ENCODE measurements around the gene ANLN.
"Not testable (repeated sequence)": the region's sequence is repeated elsewhere in the genome, so short reads cannot be mapped to it uniquely, and the experiment has no call there.

Gene ANLN

DNA sequence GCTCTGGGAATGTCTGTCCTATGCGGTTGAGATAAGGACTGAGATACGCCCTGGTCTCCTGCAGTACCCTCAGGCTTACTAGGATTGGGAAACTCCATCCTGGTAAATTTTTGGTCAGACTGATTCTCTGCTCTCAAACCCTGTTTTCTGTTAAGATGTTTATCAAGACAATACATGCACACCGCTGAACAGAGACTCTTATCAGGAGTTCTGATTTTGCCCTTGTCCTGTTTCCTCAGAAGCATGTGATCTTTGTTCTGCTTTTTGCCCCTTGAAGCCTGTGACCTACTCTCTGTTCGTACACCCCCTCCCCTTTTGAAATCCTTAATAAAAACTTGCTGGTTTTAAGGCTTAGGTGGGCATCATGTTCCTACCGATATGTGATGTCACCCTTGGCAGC is 76.3 kb downstream of the ANLN start:
- not testable (repeated sequence) for DNase-seq

GRCh38 chr7:36468370-36469101 is 78.9 kb downstream of the ANLN start:
- no peak for DNase-seq

DNA sequence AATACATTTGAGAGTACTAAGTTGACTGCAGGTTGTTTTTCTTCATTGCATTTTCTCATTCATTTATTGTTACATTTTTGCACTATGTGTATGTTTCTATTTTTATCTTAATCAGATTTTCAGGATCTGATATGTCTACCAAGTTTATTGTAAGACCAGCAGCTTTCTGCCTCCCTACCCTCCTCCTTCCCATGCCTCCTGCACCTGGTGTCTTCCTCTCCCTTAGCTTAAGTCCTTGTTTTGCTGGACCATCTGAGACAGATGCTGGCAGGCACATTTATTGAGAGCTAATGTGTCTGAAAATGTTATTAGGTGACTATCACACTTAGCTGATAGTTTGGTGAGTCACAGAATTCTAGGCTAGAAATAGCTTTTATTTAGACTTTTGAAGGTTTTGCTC is 79.6 kb downstream of the ANLN start:
- DNase-seq = no peak

DNA sequence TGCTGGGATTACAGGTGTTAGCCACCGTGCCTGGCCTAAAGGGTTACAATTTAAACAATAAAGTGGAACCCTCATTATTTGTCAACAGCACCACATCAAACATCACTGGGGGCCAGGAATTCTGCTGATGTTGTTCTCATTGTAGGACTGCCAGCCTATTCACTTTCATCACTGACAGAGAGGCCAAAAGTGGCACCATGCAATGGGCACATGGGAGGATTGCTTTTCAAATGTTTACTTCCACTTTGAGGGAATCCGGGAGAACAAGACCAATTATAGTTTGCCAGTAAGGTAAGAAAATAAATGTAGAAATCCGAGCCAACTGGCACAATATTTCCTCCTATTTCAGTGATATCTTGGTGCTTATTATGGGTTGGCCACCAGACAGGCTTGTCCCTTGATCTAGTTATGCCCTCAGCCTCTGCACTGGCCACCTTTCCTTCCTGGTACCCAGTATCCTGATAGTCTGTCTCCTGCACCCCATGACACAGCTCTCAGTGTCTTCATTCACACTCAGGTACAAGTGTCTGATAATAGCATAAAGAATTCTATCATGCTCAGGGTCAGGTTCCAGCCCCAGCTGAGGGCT is 82.6 kb downstream of the ANLN start:
- DNase-seq = no peak

GRCh38 chr7:36473454-36474282 is 84.0 kb downstream of the ANLN start:
- peak in 30 of 51 donors; percentile 5 to 64 (median 21) for DNase-seq

DNA sequence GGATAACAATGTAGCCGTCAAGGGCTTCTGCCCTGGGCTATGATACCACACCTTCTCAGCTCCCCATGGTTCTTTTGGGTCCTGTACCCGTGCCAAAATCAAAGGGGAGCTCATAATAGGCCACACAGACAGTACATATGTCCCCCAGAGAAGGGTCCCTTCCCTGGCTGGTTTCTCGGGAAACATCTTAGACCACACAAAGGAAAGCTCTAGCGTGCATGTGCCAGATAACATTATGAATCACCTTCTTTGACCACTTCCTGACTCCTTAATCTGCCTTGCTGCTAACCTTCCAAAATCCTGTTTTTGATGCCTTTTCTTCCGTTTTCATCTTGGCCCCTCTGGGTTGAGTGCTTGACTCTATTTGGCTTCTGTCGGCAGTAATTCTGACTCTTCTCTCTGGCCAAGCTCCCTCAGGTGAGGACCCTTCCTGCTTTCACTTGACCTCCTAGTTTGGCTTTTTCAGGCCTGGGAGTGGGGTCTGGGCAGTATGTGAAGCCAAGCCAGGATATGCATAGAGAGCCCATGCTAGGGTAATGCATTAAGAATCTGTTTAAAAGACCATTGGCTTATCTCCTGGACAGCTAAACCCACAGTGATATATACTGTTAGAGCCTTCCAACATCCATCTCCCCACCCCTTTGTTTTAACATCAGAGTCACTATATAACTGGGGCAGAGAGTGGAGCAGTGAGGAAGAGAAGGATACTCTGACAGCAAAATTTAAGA is 84.8 kb downstream of the ANLN start:
- no peak for DNase-seq

DNA sequence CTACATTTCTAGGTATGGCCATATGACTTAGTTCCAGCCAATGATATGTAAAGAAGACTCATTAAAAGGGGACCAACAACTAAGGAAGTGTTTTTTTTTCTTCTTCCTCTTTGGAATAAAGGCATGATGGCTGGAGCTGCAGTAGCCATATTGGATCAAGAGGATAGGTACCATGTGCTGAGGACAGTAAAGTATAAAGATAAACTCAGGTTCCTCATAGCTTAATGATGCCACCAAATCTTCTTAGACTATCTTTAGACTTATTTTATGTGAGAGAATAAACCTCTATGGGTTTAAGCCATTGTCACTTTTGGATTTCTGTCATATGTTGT is 85.3 kb downstream of the ANLN start:
- no peak for DNase-seq

GRCh38 chr7:36475381-36475780 is 85.7 kb downstream of the ANLN start:
- DNase-seq = no peak

DNA sequence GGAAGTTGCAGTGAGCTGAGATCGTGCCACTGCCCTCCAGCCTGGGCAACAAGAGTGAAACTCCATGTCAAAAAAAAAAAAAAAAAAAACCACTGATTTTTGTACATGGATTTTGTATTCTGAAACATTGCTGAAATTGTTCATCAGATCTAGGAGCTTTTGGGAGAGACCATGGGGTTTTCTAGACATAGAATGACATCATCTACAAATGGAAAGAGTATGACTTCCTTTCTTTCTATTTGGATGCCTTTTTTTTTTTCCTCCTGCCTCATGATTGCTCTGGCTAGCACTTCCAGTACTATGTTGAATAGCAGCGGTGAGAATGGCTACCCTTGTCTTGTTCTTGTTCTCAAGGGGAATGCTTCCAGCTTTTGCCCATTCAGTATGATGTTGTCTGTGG is 89.1 kb downstream of the ANLN start:
- DNase-seq = no peak

- peak in 19 of 51 donors; percentile 4 to 56 (median 37) for DNase-seq
Measured at GRCh38 chr7:36483853-36484252, 94.2 kb downstream of the ANLN start.

GRCh38 chr7:36484265-36484664 is 94.6 kb downstream of the ANLN start:
- peak in 1 of 51 donors; percentile 47 for DNase-seq

DNA sequence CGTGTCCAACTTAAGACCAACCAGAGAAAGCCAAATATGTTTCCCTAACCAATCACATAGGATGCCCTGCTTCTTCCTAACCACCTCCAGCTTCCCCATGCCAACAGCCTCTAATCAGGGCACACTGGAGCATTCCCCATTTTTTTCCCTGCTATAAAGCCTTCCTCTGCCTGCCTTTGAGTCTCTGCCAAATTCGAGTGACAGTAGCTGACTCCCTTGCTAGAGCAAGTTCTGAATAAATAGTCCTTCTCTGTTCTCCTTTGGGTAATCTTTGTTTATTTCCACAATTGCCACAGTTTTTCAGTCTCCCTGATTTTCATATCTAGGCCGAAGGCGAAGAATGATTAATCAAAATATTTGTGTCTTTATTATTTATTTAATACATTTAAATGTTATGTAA is 96.7 kb downstream of the ANLN start:
- DNase-seq = peak in 9 of 51 donors; percentile 1 to 27 (median 6)

- peak in 11 of 51 donors; percentile 2 to 40 (median 11) for DNase-seq
Measured at GRCh38 chr7:36487756-36488336, 98.2 kb downstream of the ANLN start.

GRCh38 chr7:36488672-36489071 is 99.0 kb downstream of the ANLN start:
- not testable (repeated sequence) for DNase-seq

DNA sequence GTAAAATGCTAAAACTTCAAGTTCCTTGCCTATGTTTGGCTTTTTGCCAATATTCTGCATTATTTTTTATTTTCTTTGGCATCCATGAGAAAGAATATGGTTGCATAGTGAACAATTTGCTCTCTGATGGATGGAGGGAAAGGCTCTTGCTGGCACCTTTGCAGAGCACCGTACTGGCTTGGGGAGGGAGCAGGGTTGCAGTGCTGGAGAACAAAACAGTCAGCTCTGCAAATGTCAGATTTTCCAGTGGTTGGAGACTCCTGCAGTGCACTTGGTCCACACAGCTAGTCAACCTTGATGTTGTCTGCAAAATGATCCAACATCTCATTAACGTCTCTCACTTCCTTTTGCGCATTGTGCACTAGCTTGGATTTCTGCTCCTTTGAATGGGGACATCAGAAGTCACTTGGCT is 100.8 kb downstream of the ANLN start:
- DNase-seq = no peak

GRCh38 chr7:36491317-36491716 is 101.7 kb downstream of the ANLN start:
- no peak for DNase-seq

- no peak for DNase-seq
Measured at GRCh38 chr7:36496576-36496975, 106.9 kb downstream of the ANLN start.

GRCh38 chr7:36497176-36497575 is 107.5 kb downstream of the ANLN start:
- not testable (repeated sequence) for DNase-seq

DNA sequence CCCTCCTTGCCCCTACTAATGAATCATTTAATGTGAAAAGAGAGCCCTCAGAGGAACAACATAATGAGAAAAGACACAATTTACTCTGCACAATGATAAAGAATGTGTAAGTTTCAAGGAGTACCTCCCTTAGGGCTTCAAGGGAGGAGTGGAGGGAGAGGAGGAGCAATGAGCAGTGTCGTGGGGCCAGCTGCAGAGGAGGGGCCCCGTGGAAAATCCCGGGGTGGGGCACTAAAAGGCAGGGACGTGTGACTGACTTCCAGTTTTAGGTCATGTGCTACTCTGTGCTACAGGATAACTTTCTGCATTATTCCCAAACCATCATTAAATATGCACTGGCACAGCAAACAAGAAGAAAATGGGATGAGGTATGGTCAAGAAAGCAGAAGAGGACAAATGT is 108.1 kb downstream of the ANLN start:
- no peak for DNase-seq

Measured in hypothalamus (tissue), 51 donors.